NOMO-1 treated with DMSO at 0.1 percent for 48 hours (cell line): ENCODE measurements around the gene POU4F3.

Experiments
- DNase-seq: peaks from one replicate; lab custom pipeline; 2025; ENCODE audit not compliant: unreplicated experiment; lab: John Stamatoyannopoulos, UW

The POU4F3 gene

GRCh38 chr5:146339715-146340259 lies 1.1 kb downstream of the POU4F3 start:
- DNase-seq, result no peak

DNA sequence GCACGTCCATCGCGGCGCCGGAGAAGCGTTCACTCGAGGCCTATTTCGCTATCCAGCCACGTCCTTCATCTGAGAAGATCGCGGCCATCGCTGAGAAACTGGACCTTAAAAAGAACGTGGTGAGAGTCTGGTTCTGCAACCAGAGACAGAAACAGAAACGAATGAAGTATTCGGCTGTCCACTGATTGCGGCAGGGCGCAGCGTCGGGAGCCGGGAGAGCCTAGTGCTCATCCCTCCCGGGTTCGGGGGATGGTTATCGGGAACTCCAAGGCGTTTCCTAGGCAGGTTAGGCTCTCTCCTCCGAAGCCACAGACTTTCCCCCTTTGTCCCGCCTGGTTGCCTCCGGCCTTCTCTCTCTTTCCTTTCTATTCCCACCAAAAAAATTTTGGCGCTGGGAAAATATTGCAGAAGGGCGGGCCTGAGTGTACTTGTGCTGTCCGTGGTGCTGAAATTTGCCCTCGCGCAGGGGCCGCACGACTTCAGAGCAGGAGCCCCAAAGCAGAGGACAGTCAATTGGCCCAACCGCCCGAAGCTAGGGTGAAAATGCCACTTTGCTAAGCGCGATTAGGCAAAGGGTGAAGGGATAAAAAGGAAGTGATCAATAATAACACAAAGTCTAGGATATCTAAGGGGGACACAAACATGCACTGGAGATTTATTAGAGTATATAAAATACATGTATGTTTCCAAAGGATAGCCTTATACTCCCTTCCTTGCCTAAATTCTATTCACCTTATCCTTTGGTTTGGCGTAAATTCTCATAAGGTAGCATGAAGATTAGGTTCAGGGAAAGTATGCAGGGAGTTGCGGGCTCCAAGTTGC lies 1.8 kb downstream of the POU4F3 start:
- peak; percentile 44 for DNase-seq

- DNase-seq, result no peak
Observed at GRCh38 chr5:146341854-146342253, 3.2 kb downstream of the POU4F3 start.

DNA sequence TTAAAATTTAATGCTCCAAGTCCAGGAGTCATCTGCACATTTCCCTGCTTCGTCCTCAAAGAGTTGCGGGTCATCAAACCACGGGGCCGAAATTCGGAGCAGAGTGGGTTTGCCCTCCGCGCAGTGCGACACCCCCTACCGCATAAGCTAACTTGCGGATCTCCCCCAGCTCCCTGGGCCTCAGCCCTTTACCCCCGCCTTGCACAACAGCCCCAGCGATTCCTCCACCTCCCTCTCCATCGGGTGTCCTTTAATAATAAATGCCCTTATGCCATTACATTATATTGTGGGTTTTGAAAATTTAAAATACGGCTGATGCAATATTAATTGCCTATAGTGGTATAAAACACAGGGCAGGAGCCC lies 3.9 kb downstream of the POU4F3 start:
- DNase-seq, result no peak

DNA sequence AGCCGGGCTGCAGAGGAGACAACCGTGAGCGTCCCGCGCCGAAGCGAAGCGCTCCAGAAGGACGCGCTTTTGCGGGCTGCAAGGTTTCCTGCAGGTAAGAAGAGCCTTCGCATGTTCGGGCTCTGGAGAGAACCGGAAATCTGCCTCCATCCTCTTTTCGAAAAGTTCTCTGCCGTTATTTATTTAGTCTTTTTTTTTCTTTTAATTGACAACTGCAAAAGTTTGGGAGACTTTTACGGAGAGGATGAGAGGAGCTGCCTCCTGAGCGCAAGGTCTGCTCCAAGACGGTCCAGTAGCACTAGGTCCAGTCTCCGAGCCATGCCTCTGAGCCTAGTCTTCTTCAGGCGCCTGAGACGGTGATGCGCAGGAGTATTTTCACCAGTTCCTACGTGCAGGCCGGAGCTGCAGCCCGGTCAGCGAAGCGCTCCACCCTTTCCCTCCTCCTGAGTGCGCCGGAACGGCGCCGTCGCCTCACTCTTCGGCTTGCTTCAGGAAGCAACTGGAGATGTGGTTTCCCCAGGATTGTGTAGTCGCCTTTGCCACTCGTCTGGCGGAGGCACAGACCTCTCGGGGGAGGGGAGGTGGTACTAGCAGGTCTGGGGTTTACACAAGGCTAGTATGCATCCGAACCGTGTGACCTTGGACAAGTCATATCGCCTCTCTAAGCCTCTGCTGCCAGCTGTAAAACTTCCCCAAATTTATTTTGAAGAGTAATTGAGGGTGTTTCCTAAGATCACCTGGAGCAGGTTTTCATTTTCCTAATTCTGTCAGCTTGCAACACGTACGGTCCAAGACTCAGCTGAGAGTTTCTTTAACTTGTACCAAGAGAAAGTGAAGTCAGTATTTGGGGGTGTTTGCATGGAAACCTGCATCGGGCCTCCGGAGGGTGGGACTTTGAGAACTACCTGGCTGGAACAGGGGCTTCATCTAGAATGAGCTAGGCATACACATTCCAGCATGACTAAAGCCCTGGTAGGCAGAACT lies 4.5 kb downstream of the POU4F3 start:
- no peak for DNase-seq

DNA sequence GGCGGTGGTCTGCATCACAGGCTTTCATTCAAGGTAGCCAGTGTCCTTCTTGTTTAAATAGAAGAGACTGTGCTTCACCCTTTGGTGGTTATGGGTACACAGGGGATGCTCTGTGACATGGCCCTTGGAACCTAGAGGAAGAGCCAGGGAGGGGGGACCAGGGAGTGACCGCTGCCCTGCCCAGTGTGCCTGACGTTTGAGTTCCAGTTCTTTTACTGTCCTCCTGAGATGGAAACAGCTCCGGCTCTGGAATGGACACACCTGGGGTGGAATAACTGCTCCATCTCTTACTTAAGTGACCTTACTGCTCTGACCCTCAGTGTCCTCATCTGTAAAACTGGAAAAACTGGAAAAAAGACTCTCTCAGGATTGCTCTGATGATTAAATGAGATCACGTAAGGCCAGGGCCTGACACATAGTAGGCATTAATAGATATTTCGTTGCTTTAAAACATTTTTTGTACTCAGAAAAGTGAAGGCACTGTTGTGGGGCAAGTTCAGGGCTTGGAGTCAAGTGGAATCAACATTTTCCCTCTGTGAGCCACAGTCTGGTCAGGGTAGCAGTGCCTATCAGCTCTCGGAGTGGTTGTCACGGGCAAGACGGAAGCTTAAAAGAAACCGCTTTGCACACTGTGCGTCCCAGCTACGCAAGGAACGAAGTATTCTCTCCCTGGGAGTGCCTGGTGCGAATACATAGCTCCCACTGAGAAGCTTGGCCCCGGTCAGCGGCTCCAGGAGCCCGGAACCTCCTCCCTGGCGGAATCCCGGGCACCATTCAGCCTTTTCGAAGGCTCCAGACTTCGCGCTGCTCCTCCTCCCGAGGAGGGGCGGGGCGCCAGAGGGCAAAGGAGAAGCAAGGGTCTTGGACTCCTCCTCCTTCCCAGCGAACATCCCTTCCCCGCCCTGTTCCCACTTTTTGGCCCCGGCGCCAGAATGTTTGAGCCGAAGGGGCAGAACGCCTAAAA lies 5.8 kb downstream of the POU4F3 start:
- DNase-seq, result peak; percentile 4

- no peak for DNase-seq
Observed at GRCh38 chr5:146345240-146345577, 6.6 kb downstream of the POU4F3 start.

GRCh38 chr5:146345578-146346366 lies 7.1 kb downstream of the POU4F3 start:
- DNase-seq, result no peak

GRCh38 chr5:146357126-146357525 lies 18.5 kb downstream of the POU4F3 start:
- DNase-seq, result no peak

DNA sequence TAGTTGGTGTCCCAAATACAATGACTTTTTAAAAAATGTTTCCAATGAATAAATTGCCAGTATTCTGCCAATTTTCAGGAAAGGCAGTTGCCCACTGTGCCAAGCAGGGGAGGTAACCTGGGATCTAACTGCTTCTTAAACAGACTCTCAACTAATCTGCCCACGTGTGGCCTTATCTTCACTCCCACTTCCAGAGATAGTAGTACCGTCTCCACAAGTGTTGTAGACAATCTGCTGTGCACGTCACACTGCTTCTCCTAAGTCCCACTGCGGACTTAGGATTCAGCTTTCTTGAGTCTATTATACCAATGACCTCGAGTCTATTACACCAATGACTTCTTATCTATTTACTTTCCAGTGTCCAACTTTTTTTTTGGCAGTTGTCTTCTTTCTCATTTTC lies 21.2 kb downstream of the POU4F3 start:
- no peak for DNase-seq

DNA sequence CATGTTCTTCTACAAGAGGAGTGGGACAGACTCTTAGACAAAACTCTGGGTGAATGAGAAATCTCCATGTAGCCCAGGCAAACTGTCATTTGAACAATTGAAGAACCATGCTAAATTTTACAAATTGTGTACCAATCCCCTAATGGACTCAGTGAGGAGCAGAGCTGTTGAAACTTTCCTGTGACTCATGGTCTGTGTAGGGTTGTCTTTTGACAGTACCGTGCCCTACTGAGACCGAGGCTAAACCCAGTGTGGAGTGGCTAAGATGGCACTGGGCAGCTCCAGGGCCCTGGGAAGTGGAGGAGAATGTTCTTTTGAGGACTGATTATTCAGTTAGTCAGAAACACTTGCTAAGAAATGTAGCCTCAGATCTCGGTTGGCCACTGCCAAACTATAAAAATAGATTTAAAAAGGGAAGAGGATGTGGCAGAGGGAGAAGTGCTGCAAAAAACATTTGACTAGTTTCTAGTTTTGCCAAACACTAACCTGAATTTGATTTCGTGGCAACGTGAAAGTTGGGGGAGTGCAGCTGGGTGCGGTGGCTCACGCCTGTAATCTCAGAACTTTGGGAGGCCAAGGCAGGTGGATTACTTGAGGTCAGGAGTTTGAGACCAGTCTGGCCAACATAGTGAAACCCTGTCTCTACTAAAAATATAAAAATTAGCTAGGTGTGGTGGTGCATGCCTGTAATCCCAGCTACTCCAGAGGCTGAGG lies 24.7 kb downstream of the POU4F3 start:
- DNase-seq, result peak; percentile 83

- DNase-seq, result no peak
Observed at GRCh38 chr5:146365618-146366017, 27.0 kb downstream of the POU4F3 start.

- DNase-seq, result no peak
Observed at GRCh38 chr5:146366904-146367303, 28.3 kb downstream of the POU4F3 start.

- DNase-seq, result no peak
Observed at GRCh38 chr5:146368137-146368536, 29.5 kb downstream of the POU4F3 start.

- no peak for DNase-seq
Observed at GRCh38 chr5:146369691-146370090, 31.1 kb downstream of the POU4F3 start.

DNA sequence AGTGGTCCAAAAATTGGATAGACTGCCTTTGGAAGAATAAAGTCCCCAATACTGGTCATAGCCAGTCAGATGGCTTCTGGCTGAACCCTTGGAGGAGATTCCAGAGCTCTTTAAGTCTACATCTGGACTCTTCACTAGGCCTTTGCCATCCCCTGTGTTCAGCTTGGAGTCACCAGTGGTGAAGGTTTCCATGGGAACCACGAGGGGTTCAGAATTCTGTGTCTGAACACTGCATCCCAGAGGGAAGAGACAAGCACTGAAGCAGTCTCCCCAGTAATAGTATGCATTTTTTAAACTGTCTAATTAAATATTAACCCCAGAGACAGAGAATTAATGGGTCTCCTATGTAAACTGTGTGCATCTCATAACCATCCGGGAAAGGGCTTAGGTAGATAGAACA lies 38.2 kb downstream of the POU4F3 start:
- no peak for DNase-seq

DNA sequence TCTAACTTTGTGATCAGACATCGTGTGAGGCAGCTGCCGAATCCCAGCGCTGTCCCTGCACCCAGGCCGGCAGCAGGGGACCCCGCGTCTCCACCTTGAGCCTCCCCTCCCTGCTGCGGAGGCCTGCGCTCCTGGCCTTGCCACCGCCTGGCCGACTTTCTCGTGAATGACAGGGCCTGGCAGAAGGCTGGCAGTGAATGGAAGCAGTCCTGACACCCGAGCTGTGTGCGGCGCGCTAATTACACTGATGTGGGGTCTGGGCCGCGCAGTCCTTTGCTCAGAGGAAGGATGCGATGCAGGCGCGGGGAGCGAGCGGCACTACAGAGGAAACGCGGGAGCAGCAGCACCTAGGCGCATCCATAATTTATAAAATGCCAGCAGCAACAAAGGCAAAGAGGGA lies 40.3 kb downstream of the POU4F3 start:
- no peak for DNase-seq

- no peak for DNase-seq
Observed at GRCh38 chr5:146380714-146381113, 42.1 kb downstream of the POU4F3 start.

DNA sequence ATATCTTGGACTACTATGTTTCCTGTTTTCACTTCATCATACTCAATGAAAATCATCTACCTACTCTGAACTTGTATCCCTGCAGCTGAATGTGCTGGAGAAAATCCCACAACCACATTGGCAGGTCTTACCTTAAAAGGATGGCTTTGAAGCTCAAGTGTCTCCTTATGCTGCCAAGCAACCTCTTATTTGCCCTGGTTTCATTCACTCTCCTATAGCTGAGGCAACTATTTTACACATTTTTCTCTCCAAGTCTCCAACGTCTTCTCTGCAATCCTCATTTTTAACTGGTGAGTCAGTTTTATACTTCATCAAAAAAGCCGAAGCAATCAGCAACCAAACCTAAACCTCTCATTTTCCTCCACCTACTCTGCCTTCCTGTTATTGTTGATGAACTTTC lies 49.7 kb downstream of the POU4F3 start:
- DNase-seq, result no peak
